Calu3 (cell line): ENCODE measurements around the gene SH3RF3. TPM values are rescaled to one million over a fixed set of nuclear protein-coding genes. Genes with fewer than 3 reads are reported as not detected.

Experiments
- BruUV-seq: library from RNA; stranded (reverse); fragments of 400-500 nt; replicated peaks from 2 replicates; lab custom pipeline; 2021; lab: Mats Ljungman, UMichigan
- CTCF ChIA-PET: fragments of 300-600 bp; sonication (Branson Sonifier 250); formaldehyde crosslinking; loops from one replicate; lab custom pipeline; 2022; ENCODE audit warnings: antibody characterized with exemption; lab: Charles Lee
- DNase-seq: peaks from one replicate; pipeline ENCODE4 v3.0.0; 2022
- H3K27ac Mint-ChIP-seq: one replicate; pipeline ENCODE4 v1.8.0; 2022; ENCODE audit warnings: mixed read lengths; ENCODE audit not compliant: unreplicated experiment
- H3K27me3 Mint-ChIP-seq: one replicate; pipeline ENCODE4 v1.8.0; 2022; ENCODE audit warnings: mixed read lengths; ENCODE audit not compliant: unreplicated experiment
- H3K36me3 Mint-ChIP-seq: one replicate; pipeline ENCODE4 v1.8.0; 2022; ENCODE audit warnings: mild to moderate bottlenecking, moderate library complexity, mixed read lengths; ENCODE audit not compliant: insufficient read depth, unreplicated experiment
- H3K4me1 Mint-ChIP-seq: one replicate; pipeline ENCODE4 v1.8.0; 2022; ENCODE audit warnings: mild to moderate bottlenecking, low read depth, mixed read lengths; ENCODE audit not compliant: unreplicated experiment
- H3K4me3 Mint-ChIP-seq: one replicate; pipeline ENCODE4 v1.8.0; 2022; ENCODE audit warnings: mild to moderate bottlenecking, low read depth, moderate library complexity, mixed read lengths; ENCODE audit not compliant: unreplicated experiment
- H3K9me3 Mint-ChIP-seq: one replicate; pipeline ENCODE4 v1.8.0; 2022; ENCODE audit warnings: low read depth, mixed read lengths; ENCODE audit not compliant: unreplicated experiment
- intact Hi-C: fragments of 100-400 bp; cut with micrococcal nuclease; formaldehyde crosslinking; loops from one replicate; pipeline ENCODE4 v1.10.0; 2022; ENCODE audit not compliant: unreplicated experiment
- microRNA-seq: library from miRNA; unstranded; fragments of <30 nt; microRNA quantifications from one replicate; pipeline ENCODE4 v1.2.0, GENCODE V29; 2022
- total RNA-seq: library from RNA; stranded (reverse); gene quantifications from 2 replicates; pipeline ENCODE4 v1.2.3, GENCODE V29; 2022
- TF ChIP-seq, protein P1 (sequence below): fragments of 200-600 bp; IDR thresholded peaks from one replicate; pipeline ENCODE4 v1.8.0; 2022; ENCODE audit warnings: antibody characterized with exemption; ENCODE audit not compliant: unreplicated experiment

The SH3RF3 gene
- total RNA-seq, 1 experiment from 2014 or later = 0.17 TPM

DNA sequence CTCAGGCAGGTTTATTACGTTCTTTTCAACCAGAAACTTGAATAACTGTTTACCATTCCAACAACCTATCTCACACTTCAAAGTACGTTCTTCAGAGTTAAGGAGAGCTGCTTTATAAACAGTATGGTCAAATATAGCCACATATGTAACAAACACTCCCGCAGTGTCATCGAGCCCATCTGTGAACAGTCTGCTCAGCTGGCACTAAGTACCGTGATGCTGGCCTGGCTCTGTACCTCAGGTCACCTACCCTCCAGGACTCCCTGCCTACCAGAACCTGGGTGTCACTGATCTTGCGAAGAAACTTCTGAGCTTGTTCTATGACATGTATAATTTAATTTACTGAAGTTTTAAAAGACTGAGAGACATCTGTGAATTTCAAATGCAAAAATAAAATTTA lies 413.4 kb downstream of the SH3RF3 start:
- no peaks in the 10 kb centered on the region for H3K9me3 Mint-ChIP-seq

DNA sequence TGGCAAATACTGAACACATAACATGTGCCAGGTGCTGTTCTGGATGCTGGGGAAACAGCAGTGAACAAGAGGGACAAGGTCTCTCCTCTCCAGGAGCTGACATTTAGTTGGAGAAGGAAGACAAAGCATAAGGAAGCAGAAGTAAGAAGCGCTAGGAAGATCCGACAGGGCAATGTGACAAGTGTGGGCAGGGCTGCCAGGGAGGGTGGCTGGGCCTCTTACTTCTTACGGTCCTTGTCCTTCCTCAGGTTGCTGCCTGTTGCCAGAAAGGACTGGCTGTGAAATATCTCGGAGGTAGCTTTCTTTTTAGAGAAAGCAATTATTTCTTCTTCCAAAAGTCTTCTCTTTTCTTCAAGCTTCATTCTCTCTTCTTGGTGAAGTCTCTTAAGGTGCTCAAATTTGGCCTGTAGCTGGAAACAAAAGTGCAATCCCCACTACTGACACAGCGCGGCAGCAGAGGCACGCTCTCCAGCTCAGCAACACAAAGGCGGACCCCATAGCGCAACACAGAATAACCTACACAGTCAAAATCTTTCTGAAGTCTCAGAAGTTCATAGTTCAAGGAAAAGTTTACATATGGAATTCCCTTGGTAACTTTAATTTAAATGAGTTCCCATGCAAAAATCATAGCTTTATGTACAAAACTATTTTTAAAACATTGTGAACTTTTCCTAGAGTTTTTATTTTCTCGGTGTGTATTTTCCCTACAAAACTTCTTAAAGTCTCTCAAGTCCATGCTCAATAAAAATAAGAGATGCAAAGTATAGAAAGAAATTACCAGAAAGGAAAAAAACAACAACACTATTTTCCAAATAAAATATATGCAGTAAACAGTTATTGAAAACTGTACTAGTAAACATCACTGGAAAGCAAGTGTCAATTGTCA lies 417.1 kb downstream of the SH3RF3 start:
- TF ChIP-seq, protein P1, sequence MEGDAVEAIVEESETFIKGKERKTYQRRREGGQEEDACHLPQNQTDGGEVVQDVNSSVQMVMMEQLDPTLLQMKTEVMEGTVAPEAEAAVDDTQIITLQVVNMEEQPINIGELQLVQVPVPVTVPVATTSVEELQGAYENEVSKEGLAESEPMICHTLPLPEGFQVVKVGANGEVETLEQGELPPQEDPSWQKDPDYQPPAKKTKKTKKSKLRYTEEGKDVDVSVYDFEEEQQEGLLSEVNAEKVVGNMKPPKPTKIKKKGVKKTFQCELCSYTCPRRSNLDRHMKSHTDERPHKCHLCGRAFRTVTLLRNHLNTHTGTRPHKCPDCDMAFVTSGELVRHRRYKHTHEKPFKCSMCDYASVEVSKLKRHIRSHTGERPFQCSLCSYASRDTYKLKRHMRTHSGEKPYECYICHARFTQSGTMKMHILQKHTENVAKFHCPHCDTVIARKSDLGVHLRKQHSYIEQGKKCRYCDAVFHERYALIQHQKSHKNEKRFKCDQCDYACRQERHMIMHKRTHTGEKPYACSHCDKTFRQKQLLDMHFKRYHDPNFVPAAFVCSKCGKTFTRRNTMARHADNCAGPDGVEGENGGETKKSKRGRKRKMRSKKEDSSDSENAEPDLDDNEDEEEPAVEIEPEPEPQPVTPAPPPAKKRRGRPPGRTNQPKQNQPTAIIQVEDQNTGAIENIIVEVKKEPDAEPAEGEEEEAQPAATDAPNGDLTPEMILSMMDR = peak; percentile 80
- Mint-ChIP-seq H3K4me3 (no peak overlapping the region), H3K27ac (no peak overlapping the region), H3K36me3 (peaks cover 6% of the 10 kb centered on the region), H3K9me3 (no peaks in the 10 kb centered on the region), H3K4me1 (no peaks in the 10 kb centered on the region), H3K27me3 (no peaks in the 10 kb centered on the region)
- CTCF ChIA-PET = interaction anchor here (0.5 to 2.0 kb wide), 7 partner anchors 60 to 449 kb away, joined by 3 to 12 read pairs (median 5); partner anchors contain the start of genes SEPTIN10 and SOWAHC
- intact Hi-C loops = loop anchor here (1.0 to 5.0 kb wide), 4 partner anchors 61 to 190 kb away; no protein-coding TSS in a partner anchor
- BruUV-seq = no TSS peak
- peak; percentile 66 for DNase-seq

More for the DNA sequence above, 413.4 kb downstream of the SH3RF3 start:
- Mint-ChIP-seq H3K27me3 (peaks cover 9% of the 10 kb centered on the region), H3K36me3 (peaks cover 6% of the 10 kb centered on the region), H3K4me1 (peaks cover 8% of the 10 kb centered on the region), H3K27ac (no peak overlapping the region), H3K4me3 (no peak overlapping the region)
- TF ChIP-seq, protein P1 = no peak
- CTCF ChIA-PET = no interaction called here
- DNase-seq = no peak
- intact Hi-C loops = no loop called here
- BruUV-seq = no TSS peak

DNA sequence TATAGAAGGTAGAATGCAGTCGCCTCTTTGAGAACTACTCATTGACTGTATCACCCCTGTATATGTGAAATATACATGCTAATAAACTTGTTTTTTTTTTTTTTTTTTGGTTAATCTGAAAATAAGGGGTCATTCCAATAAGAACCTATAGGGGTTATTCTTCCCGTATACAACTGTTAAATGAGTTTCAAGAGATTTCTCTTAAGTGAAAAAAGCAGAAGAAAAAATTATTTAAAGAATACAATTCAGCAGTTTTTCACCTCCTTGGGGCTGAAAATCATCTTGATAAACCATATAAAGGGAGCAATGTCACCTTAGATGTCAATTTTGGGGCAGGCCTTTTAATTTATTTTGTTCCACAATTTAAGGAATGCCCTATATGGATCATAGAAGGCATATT lies 418.3 kb downstream of the SH3RF3 start:
- no peak for DNase-seq
- no peak overlapping the region for H3K27ac Mint-ChIP-seq
- intact Hi-C loops = loop anchor here (2.0 to 5.0 kb wide), 3 partner anchors 60 to 168 kb away; no protein-coding TSS in a partner anchor
- H3K4me1 Mint-ChIP-seq = no peaks in the 10 kb centered on the region
- H3K9me3 Mint-ChIP-seq = no peaks in the 10 kb centered on the region
- CTCF ChIA-PET = interaction anchor here (1.8 kb wide), 1 partner anchor 168 kb away, joined by 7 read pairs; no protein-coding TSS in a partner anchor
- H3K36me3 Mint-ChIP-seq = peaks cover 6% of the 10 kb centered on the region
- BruUV-seq = no TSS peak
- no peaks in the 10 kb centered on the region for H3K27me3 Mint-ChIP-seq
- H3K4me3 Mint-ChIP-seq = no peak overlapping the region
- TF ChIP-seq, protein P1 = no peak

DNA sequence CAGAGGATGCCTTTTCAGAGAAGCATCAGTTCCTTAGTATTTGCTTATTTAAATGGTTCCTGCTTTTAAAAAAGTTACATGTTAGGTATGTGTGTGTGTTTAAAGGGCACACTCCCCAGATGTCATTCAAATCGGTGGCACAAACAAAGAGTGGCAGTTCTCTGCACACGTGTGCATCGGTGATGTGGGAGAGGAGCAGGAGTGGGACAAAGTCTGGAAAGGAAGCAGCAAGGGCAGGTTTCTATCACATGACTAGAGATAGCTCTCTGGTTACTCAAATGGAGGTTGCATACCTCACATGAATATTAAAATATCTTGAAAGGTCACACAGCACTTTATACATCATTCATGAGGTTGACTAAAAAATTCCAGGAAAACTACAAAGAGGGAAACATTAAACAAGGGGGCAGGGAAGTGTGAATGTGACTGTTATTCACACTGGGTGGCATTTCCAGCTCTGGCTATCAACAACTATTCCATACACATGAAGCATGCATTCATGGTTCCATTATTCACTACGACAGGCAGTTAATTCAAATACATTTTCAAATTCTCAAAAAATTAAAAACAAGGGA lies 420.1 kb downstream of the SH3RF3 start:
- Mint-ChIP-seq H3K9me3 (no peaks in the 10 kb centered on the region), H3K4me1 (no peaks in the 10 kb centered on the region), H3K4me3 (no peak overlapping the region), H3K27ac (no peak overlapping the region), H3K36me3 (peaks cover 10% of the 10 kb centered on the region), H3K27me3 (no peaks in the 10 kb centered on the region)
- CTCF ChIA-PET = interaction anchor here (1.8 kb wide), 1 partner anchor 166 kb away, joined by 7 read pairs; no protein-coding TSS in a partner anchor
- intact Hi-C loops = loop anchor here (5.0 kb wide), 2 partner anchors 58 to 113 kb away; no protein-coding TSS in a partner anchor
- no peak for DNase-seq
- BruUV-seq = no TSS peak
- TF ChIP-seq, protein P1 = no peak

Small RNA genes lying within 50 kb of the gene (microRNA-seq; reads per million reads assigned to microRNA genes)
- not detected for gene MIR4265
- not detected for gene MIR4266

Other genes with a start within 250 kb of the SH3RF3 start
- gene EDAR, start 140.0 kb upstream of the SH3RF3 start, total RNA-seq = not detected in 2 replicates